Spleen (tissue), 7 donors: ENCODE results near the gene CDC27.

Source experiments
- POLR2A ChIP-seq, 3 donors: fragments of 450-650 bp; IDR thresholded peaks; one replicate each; pipeline ENCODE4 v1.5.1; 2017; ENCODE audit warnings: antibody characterized with exemption in 3 of 3, mild to moderate bottlenecking in 1 of 3
- POLR2AphosphoS5 ChIP-seq, 3 donors: sonication (generic); formaldehyde crosslinking; IDR thresholded peaks; one replicate each; pipeline ENCODE4 v1.5.1; 2017; ENCODE audit warnings: antibody characterized with exemption in 3 of 3
- TF ChIP-seq, protein P1 (sequence below), 11 experiments: fragments of 200-600 bp in 7 of 11; fragments of 450-650 bp in 4 of 11; sonication (generic) in 4 of 11; IDR thresholded peaks in 8 of 11; conservative IDR thresholded peaks in 3 of 11; 1 replicate in 7 of 11; 2 replicates in 4 of 11; pipeline versions ENCODE4 v1.4.0 to v1.8.0; 2016 to 2021; ENCODE audit warnings: antibody characterized with exemption in 11 of 11, inconsistent platforms in 4 of 11, mild to moderate bottlenecking in 1 of 11
- donor health status: DM: no; HTN: no; CAD: no; lungs with moderate emphysema.
- donor health status: DM: no; HTN: no; CAD: no.
- donor health status: DM: no; HTN: no; CAD: no.

- TF ChIP-seq, protein P1, sequence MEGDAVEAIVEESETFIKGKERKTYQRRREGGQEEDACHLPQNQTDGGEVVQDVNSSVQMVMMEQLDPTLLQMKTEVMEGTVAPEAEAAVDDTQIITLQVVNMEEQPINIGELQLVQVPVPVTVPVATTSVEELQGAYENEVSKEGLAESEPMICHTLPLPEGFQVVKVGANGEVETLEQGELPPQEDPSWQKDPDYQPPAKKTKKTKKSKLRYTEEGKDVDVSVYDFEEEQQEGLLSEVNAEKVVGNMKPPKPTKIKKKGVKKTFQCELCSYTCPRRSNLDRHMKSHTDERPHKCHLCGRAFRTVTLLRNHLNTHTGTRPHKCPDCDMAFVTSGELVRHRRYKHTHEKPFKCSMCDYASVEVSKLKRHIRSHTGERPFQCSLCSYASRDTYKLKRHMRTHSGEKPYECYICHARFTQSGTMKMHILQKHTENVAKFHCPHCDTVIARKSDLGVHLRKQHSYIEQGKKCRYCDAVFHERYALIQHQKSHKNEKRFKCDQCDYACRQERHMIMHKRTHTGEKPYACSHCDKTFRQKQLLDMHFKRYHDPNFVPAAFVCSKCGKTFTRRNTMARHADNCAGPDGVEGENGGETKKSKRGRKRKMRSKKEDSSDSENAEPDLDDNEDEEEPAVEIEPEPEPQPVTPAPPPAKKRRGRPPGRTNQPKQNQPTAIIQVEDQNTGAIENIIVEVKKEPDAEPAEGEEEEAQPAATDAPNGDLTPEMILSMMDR (IDR thresholded peaks at IDR 0.05 in 8 of 11, conservative IDR thresholded peaks at IDR 0.05 in 3 of 11): no peak
- TF ChIP-seq POLR2A (IDR thresholded peaks at IDR 0.05) (no peak), POLR2AphosphoS5 (IDR thresholded peaks at IDR 0.05) (no peak)
Measured at GRCh38 chr17:47209499-47209898, 20.4 kb upstream of the CDC27 start.
